Measurements from ENCODE around the gene MYD88. TPM values are rescaled to one million over a fixed set of nuclear protein-coding genes. Genes with fewer than 3 reads are reported as not detected.
"Not testable (repeated sequence)": the region's sequence is repeated elsewhere in the genome, so short reads cannot be mapped to it uniquely, and the experiment has no call there.

The MYD88 gene
- total RNA-seq, 1 donor from 2014 or later: 51.0 TPM

DNA sequence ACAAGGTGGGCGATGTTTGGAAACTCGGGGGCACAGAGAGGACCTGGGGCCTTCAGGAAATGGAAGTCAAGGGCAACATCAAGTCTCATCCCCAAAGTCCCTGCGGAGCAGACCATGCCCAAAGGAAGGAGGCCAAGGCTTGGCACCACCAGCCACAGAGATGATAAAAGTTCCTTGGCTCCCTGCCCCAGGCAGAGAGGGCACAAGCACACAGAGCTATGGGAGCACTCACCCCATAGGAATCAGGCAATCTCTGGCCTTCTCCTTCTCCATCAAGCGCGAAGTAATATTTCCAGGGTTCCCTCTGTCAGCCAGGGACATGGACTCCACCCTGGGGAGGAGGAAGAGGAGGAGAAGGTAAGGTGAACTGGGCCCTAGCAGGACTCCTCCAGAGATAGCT lies 9.4 kb upstream of the MYD88 start:
- H3K4me3 Mint-ChIP-seq (ENCODE audit: unreplicated experiment): no peak overlapping the region
- TF ChIP-seq, protein P1, sequence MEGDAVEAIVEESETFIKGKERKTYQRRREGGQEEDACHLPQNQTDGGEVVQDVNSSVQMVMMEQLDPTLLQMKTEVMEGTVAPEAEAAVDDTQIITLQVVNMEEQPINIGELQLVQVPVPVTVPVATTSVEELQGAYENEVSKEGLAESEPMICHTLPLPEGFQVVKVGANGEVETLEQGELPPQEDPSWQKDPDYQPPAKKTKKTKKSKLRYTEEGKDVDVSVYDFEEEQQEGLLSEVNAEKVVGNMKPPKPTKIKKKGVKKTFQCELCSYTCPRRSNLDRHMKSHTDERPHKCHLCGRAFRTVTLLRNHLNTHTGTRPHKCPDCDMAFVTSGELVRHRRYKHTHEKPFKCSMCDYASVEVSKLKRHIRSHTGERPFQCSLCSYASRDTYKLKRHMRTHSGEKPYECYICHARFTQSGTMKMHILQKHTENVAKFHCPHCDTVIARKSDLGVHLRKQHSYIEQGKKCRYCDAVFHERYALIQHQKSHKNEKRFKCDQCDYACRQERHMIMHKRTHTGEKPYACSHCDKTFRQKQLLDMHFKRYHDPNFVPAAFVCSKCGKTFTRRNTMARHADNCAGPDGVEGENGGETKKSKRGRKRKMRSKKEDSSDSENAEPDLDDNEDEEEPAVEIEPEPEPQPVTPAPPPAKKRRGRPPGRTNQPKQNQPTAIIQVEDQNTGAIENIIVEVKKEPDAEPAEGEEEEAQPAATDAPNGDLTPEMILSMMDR (IDR thresholded peaks at IDR 0.05; ENCODE audit: unreplicated experiment): no peak
- no peaks in the 10 kb centered on the region for H3K9me3 Mint-ChIP-seq (ENCODE audit: unreplicated experiment)
- no peak for DNase-seq (ENCODE audit: low spot score)
- H3K27ac Mint-ChIP-seq (ENCODE audit: unreplicated experiment): no peak overlapping the region
- peaks cover 41% of the 10 kb centered on the region for H3K36me3 Mint-ChIP-seq (ENCODE audit: low read depth, unreplicated experiment)
- peaks cover 4% of the 10 kb centered on the region for H3K27me3 Mint-ChIP-seq (ENCODE audit: unreplicated experiment)
- no peaks in the 10 kb centered on the region for H3K4me1 Mint-ChIP-seq (ENCODE audit: unreplicated experiment)

DNA sequence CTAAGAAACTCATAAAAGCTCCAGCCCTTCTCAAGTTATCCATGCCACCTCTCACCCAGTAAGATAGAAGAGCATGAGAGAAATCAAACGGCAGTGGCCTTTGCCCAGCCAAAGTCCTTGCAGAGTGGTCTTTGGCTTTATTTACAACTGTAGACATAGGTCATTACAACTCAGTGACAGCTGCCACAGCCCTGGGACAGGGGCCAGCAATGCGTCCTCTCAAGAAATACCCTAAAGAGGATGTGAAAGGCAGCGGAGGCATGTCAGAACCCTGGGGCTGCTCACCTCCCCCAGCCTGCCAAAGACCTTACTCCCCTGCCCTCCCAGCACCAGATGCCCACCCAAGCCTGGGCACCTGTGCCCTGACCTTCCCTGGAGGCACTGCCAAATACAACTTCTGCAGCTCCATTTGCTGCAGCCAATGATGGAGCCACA lies 7.8 kb upstream of the MYD88 start:
- DNase-seq (ENCODE audit: low spot score): no peak
- Mint-ChIP-seq H3K36me3 (ENCODE audit: low read depth, unreplicated experiment) (peaks cover 35% of the 10 kb centered on the region), H3K9me3 (ENCODE audit: unreplicated experiment) (no peaks in the 10 kb centered on the region), H3K4me3 (ENCODE audit: unreplicated experiment) (no peak overlapping the region), H3K27me3 (ENCODE audit: unreplicated experiment) (peaks cover 5% of the 10 kb centered on the region), H3K4me1 (ENCODE audit: unreplicated experiment) (peaks cover 5% of the 10 kb centered on the region), H3K27ac (ENCODE audit: unreplicated experiment) (no peak overlapping the region)
- TF ChIP-seq, protein P1 (IDR thresholded peaks at IDR 0.05; ENCODE audit: unreplicated experiment): no peak

DNA sequence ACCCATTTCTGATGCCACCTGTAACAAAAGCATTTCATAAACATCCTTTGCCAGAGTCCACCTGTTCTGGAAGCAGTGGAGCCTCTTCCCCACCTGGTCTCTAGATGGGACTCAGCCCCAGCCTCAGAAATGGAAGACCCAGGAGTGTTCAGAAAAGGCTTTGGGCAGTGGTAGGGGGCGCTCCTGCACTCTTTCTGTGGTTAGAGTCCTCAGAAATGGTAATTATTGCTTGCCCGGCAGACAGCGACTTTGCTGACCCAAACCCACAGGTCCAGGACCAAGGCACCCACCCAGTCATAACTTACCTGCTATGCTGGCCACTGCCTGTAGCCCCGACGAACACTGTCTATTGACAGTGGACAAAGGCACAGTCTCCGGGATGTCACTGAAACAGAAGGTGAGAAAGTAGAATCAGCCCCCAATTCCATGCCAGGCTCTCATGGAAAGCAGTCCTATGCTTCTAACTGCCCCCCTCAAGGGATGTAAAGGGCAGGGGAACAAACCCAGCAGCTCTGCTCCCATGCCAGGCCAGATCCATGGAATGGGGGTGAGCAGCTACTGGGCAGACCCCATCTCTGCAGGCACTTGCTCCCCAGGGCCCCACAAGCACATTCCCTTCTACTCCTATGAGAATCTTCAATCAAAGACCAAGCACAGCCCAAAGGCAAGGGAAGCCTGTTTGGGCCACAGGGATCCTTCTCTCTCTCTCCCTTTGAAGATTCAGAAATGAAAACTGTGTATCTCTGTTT lies 6.7 kb upstream of the MYD88 start:
- Mint-ChIP-seq H3K36me3 (ENCODE audit: low read depth, unreplicated experiment) (peaks cover 29% of the 10 kb centered on the region), H3K27ac (ENCODE audit: unreplicated experiment) (no peak overlapping the region), H3K9me3 (ENCODE audit: unreplicated experiment) (no peaks in the 10 kb centered on the region), H3K4me1 (ENCODE audit: unreplicated experiment) (peaks cover 12% of the 10 kb centered on the region), H3K27me3 (ENCODE audit: unreplicated experiment) (peaks cover 4% of the 10 kb centered on the region), H3K4me3 (ENCODE audit: unreplicated experiment) (no peak overlapping the region)
- TF ChIP-seq, protein P1 (IDR thresholded peaks at IDR 0.05; ENCODE audit: unreplicated experiment): no peak
- peak; percentile 72 for DNase-seq (ENCODE audit: low spot score)

DNA sequence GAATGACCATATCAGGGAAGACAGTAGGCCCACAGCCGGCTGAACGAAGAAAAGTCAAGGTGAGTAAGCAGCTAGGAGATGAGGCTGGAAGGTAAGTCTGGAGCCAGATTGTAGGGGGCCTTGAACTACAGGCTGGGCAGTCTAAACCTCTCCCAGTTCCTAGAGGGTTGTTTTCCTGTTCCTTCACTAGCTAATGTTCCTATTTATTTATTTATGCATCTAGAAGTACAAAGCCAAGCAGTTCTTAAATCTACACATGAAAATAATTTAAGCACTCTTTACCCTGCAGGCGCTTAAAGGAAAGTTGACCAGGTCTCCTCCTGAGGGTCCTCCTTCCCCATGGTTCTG lies 5.3 kb upstream of the MYD88 start:
- Mint-ChIP-seq H3K4me1 (ENCODE audit: unreplicated experiment) (peaks cover 20% of the 10 kb centered on the region), H3K9me3 (ENCODE audit: unreplicated experiment) (no peaks in the 10 kb centered on the region), H3K27me3 (ENCODE audit: unreplicated experiment) (peaks cover 6% of the 10 kb centered on the region), H3K27ac (ENCODE audit: unreplicated experiment) (no peak overlapping the region), H3K36me3 (ENCODE audit: low read depth, unreplicated experiment) (peaks cover 27% of the 10 kb centered on the region), H3K4me3 (ENCODE audit: unreplicated experiment) (no peak overlapping the region)
- DNase-seq (ENCODE audit: low spot score): no peak
- TF ChIP-seq, protein P1 (IDR thresholded peaks at IDR 0.05; ENCODE audit: unreplicated experiment): no peak

DNA sequence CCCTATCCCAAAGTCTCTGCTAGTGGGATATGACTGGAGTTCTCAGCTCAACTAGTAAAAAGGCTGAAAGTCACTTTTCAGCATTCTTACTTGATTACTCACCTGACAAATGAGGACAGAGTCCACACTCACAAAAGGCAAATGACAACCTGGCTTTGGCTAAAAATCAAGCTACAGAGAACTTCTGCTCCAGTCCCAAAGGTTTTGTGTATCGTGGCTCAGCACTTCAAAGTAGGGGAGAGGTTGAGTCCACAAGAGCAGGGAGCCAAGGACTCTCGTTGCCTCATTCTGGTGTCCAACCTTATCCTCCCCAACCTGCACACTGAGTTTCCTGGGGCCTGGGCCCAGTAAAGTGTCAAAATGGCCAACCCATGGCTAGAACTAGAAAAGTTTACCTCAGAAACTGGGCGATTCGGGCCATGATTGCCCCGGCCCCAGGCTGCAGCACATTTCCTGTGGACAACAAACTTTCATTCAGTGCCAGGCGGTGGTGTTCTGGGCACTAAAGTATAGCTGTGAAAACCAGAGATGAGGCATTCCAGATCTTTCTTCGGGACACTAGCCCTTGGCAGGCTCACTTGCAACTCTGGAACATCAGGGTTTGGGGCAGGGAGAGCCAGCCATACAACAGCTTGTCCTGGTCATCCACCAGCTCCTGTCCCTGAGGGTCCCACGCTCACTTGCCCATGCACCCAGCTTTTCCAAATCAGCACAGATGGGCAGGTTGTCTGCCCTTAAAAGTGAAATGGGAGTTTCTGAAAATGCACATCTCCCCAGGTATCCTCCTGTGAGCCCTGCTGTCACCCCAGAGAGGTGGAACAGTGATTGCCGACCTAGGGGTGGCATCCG lies 4.7 kb upstream of the MYD88 start:
- TF ChIP-seq, protein P1 (IDR thresholded peaks at IDR 0.05; ENCODE audit: unreplicated experiment): no peak
- peaks cover 25% of the 10 kb centered on the region for H3K36me3 Mint-ChIP-seq (ENCODE audit: low read depth, unreplicated experiment)
- H3K9me3 Mint-ChIP-seq (ENCODE audit: unreplicated experiment): no peaks in the 10 kb centered on the region
- no peak for DNase-seq (ENCODE audit: low spot score)
- no peak overlapping the region for H3K27ac Mint-ChIP-seq (ENCODE audit: unreplicated experiment)
- H3K4me3 Mint-ChIP-seq (ENCODE audit: unreplicated experiment): peak overlapping the region; percentile 21
- peaks cover 7% of the 10 kb centered on the region for H3K27me3 Mint-ChIP-seq (ENCODE audit: unreplicated experiment)
- peaks cover 21% of the 10 kb centered on the region for H3K4me1 Mint-ChIP-seq (ENCODE audit: unreplicated experiment)

DNA sequence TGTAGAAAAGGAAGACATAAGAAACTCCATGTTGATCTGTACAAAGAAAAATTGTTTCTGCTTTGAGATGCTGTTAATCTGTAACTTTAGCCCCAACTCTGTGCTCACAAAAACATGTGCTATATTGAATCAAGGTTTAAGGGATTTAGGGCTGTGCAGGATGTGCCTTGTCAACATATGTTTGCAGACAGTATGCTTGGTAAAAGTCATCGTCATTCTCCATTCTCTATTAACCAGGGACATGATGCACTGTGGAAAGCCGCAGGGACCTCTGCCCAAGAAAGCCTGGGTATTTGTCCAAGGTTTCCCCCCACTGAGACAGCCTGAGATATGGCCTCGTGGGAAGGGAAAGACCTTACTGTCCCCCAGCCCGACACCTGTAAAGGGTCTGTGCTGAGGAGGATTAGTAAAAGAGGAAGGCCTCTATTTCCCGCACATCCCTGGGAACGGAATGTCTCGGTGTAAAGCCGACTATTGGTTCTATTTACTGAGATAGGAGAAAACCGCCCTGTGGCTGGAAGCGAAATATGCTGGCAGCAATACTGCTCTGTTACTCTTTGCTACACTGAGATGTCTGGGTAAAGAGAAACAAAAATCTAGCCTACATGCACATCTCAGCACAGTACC lies 3.8 kb upstream of the MYD88 start:
- DNase-seq (ENCODE audit: low spot score); H3K9me3 Mint-ChIP-seq (ENCODE audit: unreplicated experiment); H3K27ac Mint-ChIP-seq (ENCODE audit: unreplicated experiment); H3K27me3 Mint-ChIP-seq (ENCODE audit: unreplicated experiment): not testable (repeated sequence)
- H3K4me3 Mint-ChIP-seq (ENCODE audit: unreplicated experiment): peak overlapping the region; percentile 79
- peaks cover 23% of the 10 kb centered on the region for H3K36me3 Mint-ChIP-seq (ENCODE audit: low read depth, unreplicated experiment)
- H3K4me1 Mint-ChIP-seq (ENCODE audit: unreplicated experiment): peaks cover 26% of the 10 kb centered on the region

All from endothelial cell (in vitro differentiated cells).